CD4-positive, alpha-beta T cell (primary cell): ENCODE measurements around the gene NT5DC1. TPM values are rescaled to one million over a fixed set of nuclear protein-coding genes. Genes with fewer than 3 reads are reported as not detected.

ENCODE experiments used
- ATAC-seq: fragments of 200-7000 bp; cut with Tn5 transposase; one replicate; pipeline ENCODE4 v1.10.0; 2022; ENCODE audit warnings: mild to moderate bottlenecking; ENCODE audit not compliant: poor library complexity
- CTCF ChIA-PET: fragments of 350-600 bp; sonication (Branson Sonifier 250); formaldehyde crosslinking; loops from one replicate; lab custom pipeline; 2021; ENCODE audit warnings: antibody characterized with exemption, inconsistent platforms; lab: Charles Lee
- POLR2A ChIA-PET: fragments of 350-600 bp; sonication (Branson Sonifier 250); formaldehyde crosslinking; loops from one replicate; lab custom pipeline; 2021; ENCODE audit warnings: antibody characterized with exemption, inconsistent platforms; lab: Charles Lee
- DNase-seq, 14 experiments: peaks; one replicate each; pipeline ENCODE4 v3.0.0-alpha.2; 2013 to 2020; ENCODE audit warnings: mixed read lengths in 2 of 14
- H3K27ac ChIP-seq, 2 donors: one replicate each; pipeline versions ENCODE4 v1.5.1 to v1.7.0; 2013; ENCODE audit warnings: low read length in 2 of 2, low read depth in 1 of 2, mild to moderate bottlenecking in 1 of 2
- H3K27me3 ChIP-seq, 2 experiments: 1 replicate in 1 of 2; 2 replicates in 1 of 2; pipeline versions ENCODE4 v1.6.1 to v1.7.0; 2013; ENCODE audit warnings: low read length in 2 of 2, control low read depth in 1 of 2, mild to moderate bottlenecking in 1 of 2, moderate library complexity in 1 of 2; ENCODE audit not compliant: insufficient read depth in 2 of 2, control insufficient read depth in 1 of 2
- H3K36me3 ChIP-seq: one replicate; pipeline ENCODE4 v1.6.1; 2013; ENCODE audit warnings: low read length, control low read depth; ENCODE audit not compliant: insufficient read depth
- H3K4me1 ChIP-seq: one replicate; pipeline ENCODE4 v1.6.1; 2013; ENCODE audit warnings: low read length, control low read depth; ENCODE audit not compliant: insufficient read depth
- H3K4me3 ChIP-seq: one replicate; pipeline ENCODE4 v1.5.1; 2013; ENCODE audit warnings: mild to moderate bottlenecking, low read length, moderate library complexity
- H3K9me3 ChIP-seq, 2 experiments: 1 replicate in 1 of 2; 2 replicates in 1 of 2; pipeline versions ENCODE4 v1.6.1 to v1.7.0; 2013; ENCODE audit warnings: low read length in 2 of 2, mild to moderate bottlenecking in 2 of 2, control low read depth in 1 of 2, moderate library complexity in 1 of 2; ENCODE audit not compliant: control insufficient read depth in 1 of 2, insufficient read depth in 1 of 2
- H3K27ac Mint-ChIP-seq: one replicate; pipeline ENCODE4 v1.8.0; 2020; ENCODE audit warnings: mixed read lengths
- H3K27me3 Mint-ChIP-seq: one replicate; pipeline ENCODE4 v1.8.0; 2021; ENCODE audit warnings: mixed read lengths
- H3K36me3 Mint-ChIP-seq: one replicate; pipeline ENCODE4 v1.8.0; 2021; ENCODE audit warnings: low read depth, mixed read lengths
- H3K4me1 Mint-ChIP-seq: one replicate; pipeline ENCODE4 v1.8.0; 2021; ENCODE audit warnings: low read depth, mixed read lengths
- H3K4me3 Mint-ChIP-seq: one replicate; pipeline ENCODE4 v1.8.0; 2020; ENCODE audit warnings: mild to moderate bottlenecking, mixed read lengths
- H3K9me3 Mint-ChIP-seq: one replicate; pipeline ENCODE4 v1.8.0; 2020; ENCODE audit warnings: mixed read lengths
- intact Hi-C, 2 experiments: fragments of 100-400 bp; cut with DNase I in 1 of 2; cut with micrococcal nuclease in 1 of 2; formaldehyde crosslinking; loops; one replicate each; pipeline versions ENCODE4 v1.15.1 to v1.9.0; 2023 to 2025; cut with DNase I, micrococcal nuclease
- total RNA-seq, 174 experiments: library from RNA in 2 of 174; stranded (reverse) in 2 of 174; gene quantifications; one replicate each; pipeline ENCODE4 v1.2.3 and lab custom pipeline; 2021 to 2026
- TF ChIP-seq, protein P1 (sequence below): fragments of 200-600 bp; IDR thresholded peaks from one replicate; pipeline ENCODE4 v1.8.0; 2022; ENCODE audit warnings: antibody characterized with exemption, mild to moderate bottlenecking

Gene NT5DC1
- total RNA-seq, 2 experiments from 2014 or later: 24.2 to 27.2 TPM

DNA sequence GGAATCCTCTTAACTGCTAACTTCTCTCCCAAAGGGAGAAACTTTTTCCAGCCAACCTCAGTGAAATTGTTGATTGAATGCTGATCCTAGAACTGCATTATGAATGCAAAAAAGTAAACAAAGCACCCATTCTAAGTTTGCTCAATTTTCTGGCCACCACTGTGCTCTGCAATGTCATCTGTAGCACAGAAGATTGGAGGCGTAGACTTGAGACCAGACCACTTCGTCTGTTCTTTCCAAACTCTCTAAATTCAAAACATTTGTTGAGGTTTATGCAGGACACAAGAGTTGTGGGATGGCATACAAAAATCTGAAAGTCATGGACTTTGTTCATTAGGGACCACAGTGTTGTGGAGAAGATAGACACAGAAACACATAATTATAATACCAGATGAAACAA lies 190.1 kb downstream of the NT5DC1 start:
- Histone ChIP-seq H3K4me3 (no peak overlapping the region), H3K4me1 (no peaks in the 10 kb centered on the region), H3K36me3 (no peaks in the 10 kb centered on the region), H3K27ac (no peak overlapping the region), H3K9me3 (no peaks in the 10 kb centered on the region), H3K27me3 (no peaks in the 10 kb centered on the region)
- no peaks in the 10 kb centered on the region for H3K36me3 Mint-ChIP-seq
- POLR2A ChIA-PET: no interaction called here
- DNase-seq (no peak), ATAC-seq (no peak)
- intact Hi-C loops: loop anchor here in 1 of 2 experiments (1.0 kb wide), 1 partner anchor 242 kb away; no protein-coding TSS in a partner anchor
- no peaks in the 10 kb centered on the region for H3K9me3 Mint-ChIP-seq
- H3K27ac Mint-ChIP-seq: no peak overlapping the region
- no peak overlapping the region for H3K4me3 Mint-ChIP-seq
- TF ChIP-seq, protein P1, sequence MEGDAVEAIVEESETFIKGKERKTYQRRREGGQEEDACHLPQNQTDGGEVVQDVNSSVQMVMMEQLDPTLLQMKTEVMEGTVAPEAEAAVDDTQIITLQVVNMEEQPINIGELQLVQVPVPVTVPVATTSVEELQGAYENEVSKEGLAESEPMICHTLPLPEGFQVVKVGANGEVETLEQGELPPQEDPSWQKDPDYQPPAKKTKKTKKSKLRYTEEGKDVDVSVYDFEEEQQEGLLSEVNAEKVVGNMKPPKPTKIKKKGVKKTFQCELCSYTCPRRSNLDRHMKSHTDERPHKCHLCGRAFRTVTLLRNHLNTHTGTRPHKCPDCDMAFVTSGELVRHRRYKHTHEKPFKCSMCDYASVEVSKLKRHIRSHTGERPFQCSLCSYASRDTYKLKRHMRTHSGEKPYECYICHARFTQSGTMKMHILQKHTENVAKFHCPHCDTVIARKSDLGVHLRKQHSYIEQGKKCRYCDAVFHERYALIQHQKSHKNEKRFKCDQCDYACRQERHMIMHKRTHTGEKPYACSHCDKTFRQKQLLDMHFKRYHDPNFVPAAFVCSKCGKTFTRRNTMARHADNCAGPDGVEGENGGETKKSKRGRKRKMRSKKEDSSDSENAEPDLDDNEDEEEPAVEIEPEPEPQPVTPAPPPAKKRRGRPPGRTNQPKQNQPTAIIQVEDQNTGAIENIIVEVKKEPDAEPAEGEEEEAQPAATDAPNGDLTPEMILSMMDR: no peak
- H3K27me3 Mint-ChIP-seq: no peaks in the 10 kb centered on the region
- CTCF ChIA-PET: interaction anchor here (1.0 kb wide), 1 partner anchor 322 kb away, joined by 3 read pairs; no protein-coding TSS in a partner anchor
- no peaks in the 10 kb centered on the region for H3K4me1 Mint-ChIP-seq

DNA sequence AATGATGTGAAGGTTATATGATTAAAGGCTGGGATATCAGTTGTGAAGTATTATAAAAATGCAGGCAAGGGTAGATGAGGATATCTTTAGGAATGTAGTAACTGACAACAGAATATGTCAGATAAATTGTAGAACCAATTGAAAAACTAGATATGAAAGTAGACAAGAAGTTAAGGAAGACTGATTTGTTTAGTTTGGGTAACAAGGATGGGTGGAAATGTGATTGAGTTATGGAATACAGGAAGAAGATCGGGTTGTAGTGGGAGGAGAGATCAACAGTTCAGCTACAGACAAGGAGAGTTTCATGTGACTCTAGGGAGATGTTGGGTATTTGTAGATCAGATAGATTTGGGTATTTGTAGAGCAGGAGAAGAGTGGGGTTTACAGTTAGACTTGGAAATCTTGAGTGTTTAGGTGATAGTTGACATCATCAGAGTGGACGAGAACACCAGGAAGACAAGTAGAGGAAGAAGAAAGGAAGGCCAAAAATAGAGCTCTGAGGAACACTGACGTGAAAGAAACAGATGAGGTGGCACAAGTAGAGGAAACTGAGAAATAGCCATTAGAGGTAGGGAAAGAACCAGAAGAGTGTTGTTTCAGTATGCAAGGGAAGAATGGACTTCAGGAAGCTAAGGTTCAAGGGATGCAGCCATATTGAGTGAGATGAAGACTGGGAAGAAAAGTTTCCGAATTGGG lies 191.2 kb downstream of the NT5DC1 start:
- ATAC-seq (no peak), DNase-seq (no peak)
- H3K4me3 Mint-ChIP-seq: no peak overlapping the region
- ChIA-PET CTCF (interaction anchor here (1.4 kb wide), 1 partner anchor 23 kb away, joined by 4 read pairs; no protein-coding TSS in a partner anchor), POLR2A (no interaction called here)
- H3K36me3 Mint-ChIP-seq: no peaks in the 10 kb centered on the region
- no peaks in the 10 kb centered on the region for H3K9me3 ChIP-seq
- no peaks in the 10 kb centered on the region for H3K4me1 ChIP-seq
- intact Hi-C loops: no loop called here
- no peaks in the 10 kb centered on the region for H3K36me3 ChIP-seq
- H3K27ac Mint-ChIP-seq: no peak overlapping the region
- no peaks in the 10 kb centered on the region for H3K9me3 Mint-ChIP-seq
- no peaks in the 10 kb centered on the region for H3K27me3 Mint-ChIP-seq
- H3K27ac ChIP-seq: no peak overlapping the region
- no peaks in the 10 kb centered on the region for H3K4me1 Mint-ChIP-seq
- TF ChIP-seq, protein P1: no peak
- H3K4me3 ChIP-seq: no peak overlapping the region
- H3K27me3 ChIP-seq: no peaks in the 10 kb centered on the region

DNA sequence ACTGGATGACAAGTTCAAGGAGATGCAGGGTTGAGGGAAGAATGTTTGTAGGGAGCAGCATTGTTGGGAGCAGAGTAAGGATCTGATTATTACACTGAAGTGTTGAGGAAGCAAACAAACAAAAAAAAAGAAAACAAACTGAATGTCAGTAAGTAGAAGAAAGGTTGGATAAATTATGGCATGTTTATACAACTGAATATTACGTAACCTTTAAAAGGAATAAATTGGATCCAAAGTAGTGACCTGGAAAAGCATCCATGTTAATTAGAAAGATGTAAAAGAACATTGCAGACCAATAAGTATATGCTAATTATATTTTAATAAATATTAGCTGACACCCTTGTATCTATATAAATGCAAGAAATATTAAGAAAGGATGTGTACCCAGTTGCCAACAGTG lies 191.9 kb downstream of the NT5DC1 start:
- TF ChIP-seq, protein P1: no peak
- H3K27me3 ChIP-seq: no peaks in the 10 kb centered on the region
- H3K4me3 Mint-ChIP-seq: no peak overlapping the region
- DNase-seq (no peak), ATAC-seq (no peak)
- H3K4me3 ChIP-seq: no peak overlapping the region
- ChIA-PET CTCF (interaction anchor here (1.4 kb wide), 1 partner anchor 24 kb away, joined by 4 read pairs; no protein-coding TSS in a partner anchor), POLR2A (interaction anchor here (0.7 kb wide), 1 partner anchor 660 kb away, joined by 4 read pairs; no protein-coding TSS in a partner anchor)
- no peaks in the 10 kb centered on the region for H3K4me1 Mint-ChIP-seq
- H3K9me3 ChIP-seq: no peaks in the 10 kb centered on the region
- H3K36me3 Mint-ChIP-seq: no peaks in the 10 kb centered on the region
- H3K9me3 Mint-ChIP-seq: no peaks in the 10 kb centered on the region
- H3K4me1 ChIP-seq: no peaks in the 10 kb centered on the region
- intact Hi-C loops: no loop called here
- no peaks in the 10 kb centered on the region for H3K27me3 Mint-ChIP-seq
- no peak overlapping the region for H3K27ac ChIP-seq
- H3K36me3 ChIP-seq: no peaks in the 10 kb centered on the region
- H3K27ac Mint-ChIP-seq: no peak overlapping the region
